Fibroblast of the aortic adventitia (primary cell): ENCODE results near the gene ATXN7L1. TPM values are rescaled to one million over a fixed set of nuclear protein-coding genes. Genes with fewer than 3 reads are reported as not detected.

Source experiments
- DNase-seq: peaks from one replicate; pipeline ENCODE4 v3.0.0-alpha.2; 2010; ENCODE audit warnings: low read depth
- H3K4me3 ChIP-seq: 2 replicates; pipeline ENCODE4 v1.5.1; 2011; ENCODE audit warnings: low read depth, mild to moderate bottlenecking, control low read depth, low read length, moderate library complexity
- total RNA-seq: library from RNA; depleted of rRNA; stranded (reverse); fragments of >200 nt; gene quantifications from 2 replicates; pipeline ENCODE4 v1.2.3, GENCODE V29; 2012; ENCODE audit warnings: low replicate concordance
- TF ChIP-seq, protein P1 (sequence below): IDR thresholded peaks from 2 replicates; pipeline ENCODE4 v1.5.1; 2011; ENCODE audit warnings: mild to moderate bottlenecking, low read length, control low read depth, inconsistent platforms; ENCODE audit not compliant: insufficient read depth

ATXN7L1 gene
- total RNA-seq, 1 donor, result 13.8 TPM

DNA sequence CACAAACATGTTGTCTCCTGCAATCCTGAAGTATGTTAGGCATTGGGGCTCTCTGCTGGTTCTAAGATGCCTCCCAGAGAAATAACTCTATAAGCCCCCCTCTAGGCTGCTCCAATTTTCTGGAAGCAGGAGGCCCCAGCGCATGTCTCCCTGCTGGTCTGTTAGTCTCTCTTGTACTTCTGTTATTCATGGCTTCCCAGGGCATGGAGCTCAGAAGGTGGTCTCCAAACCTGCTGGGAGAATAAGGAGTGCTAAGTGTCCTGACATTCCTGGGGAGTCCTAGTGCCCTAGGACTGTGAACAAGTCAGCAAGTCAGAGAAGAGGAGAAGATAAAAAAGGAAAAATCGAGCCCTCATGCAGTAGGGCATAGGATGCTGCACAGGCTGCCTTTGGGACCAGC is 224.6 kb downstream of the ATXN7L1 start:
- no peak for DNase-seq
- H3K4me3 ChIP-seq, result no peak overlapping the region
- TF ChIP-seq, protein P1, sequence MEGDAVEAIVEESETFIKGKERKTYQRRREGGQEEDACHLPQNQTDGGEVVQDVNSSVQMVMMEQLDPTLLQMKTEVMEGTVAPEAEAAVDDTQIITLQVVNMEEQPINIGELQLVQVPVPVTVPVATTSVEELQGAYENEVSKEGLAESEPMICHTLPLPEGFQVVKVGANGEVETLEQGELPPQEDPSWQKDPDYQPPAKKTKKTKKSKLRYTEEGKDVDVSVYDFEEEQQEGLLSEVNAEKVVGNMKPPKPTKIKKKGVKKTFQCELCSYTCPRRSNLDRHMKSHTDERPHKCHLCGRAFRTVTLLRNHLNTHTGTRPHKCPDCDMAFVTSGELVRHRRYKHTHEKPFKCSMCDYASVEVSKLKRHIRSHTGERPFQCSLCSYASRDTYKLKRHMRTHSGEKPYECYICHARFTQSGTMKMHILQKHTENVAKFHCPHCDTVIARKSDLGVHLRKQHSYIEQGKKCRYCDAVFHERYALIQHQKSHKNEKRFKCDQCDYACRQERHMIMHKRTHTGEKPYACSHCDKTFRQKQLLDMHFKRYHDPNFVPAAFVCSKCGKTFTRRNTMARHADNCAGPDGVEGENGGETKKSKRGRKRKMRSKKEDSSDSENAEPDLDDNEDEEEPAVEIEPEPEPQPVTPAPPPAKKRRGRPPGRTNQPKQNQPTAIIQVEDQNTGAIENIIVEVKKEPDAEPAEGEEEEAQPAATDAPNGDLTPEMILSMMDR, result no peak

DNA sequence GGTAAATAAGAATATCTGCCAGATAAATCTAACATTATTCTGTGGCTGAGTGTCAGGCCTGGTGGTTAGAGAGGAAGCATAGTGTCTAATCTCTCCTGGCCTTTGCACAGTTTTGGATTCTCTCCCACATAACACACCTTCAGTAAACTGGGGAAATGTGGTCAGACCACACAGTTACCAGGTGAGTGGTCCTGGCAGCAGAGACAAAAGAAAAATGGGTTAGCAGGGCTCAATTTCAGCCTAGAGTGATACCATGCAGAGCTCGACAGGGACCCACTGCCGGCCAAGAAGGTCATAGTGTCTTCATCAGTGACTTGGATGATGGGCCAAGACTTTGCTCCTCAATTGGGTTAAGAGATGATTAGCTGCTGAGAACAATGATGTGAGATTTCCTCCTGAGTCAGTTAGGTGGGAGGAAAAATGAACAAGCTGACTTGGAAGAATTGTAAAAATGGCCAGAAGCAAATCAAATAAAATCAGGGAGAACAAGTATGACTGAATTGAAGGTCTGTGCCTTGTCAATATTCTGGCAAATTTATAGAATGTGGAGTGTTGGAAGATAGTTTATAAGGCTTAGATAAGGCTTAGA is 225.9 kb downstream of the ATXN7L1 start:
- H3K4me3 ChIP-seq, result no peak overlapping the region
- no peak for DNase-seq
- TF ChIP-seq, protein P1, result no peak

DNA sequence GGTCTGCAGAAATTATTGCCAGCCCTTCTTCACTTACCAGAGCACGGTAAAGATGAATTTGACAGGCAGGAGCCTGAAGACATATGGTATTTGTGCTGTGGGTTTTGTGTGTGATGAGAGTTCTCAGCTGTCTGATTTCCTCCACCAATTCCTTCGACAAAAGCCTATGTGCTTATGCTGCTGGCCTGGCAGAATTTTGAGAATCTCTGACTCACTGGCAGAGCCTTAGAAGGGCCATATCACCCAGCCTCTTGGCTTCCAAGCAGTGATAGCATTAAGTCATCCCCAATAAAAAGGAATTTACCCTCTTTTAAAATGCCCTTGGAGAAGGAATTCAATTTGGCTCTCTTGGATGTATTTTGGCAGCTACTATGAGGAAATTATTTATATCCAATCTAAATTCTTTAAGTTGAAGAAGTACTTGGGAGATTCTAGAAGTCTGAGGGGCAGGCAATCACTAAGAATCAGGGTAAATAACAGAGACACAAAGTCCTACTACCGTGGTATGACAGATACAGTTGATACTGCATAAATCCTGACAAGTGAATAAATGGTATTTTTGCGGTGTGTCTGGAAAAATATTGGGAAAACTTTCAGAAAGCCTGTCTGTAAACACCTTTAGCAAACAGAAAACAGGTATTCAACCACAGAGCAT is 226.5 kb downstream of the ATXN7L1 start:
- no peak overlapping the region for H3K4me3 ChIP-seq
- DNase-seq, result peak; percentile 80
- TF ChIP-seq, protein P1, result no peak

DNA sequence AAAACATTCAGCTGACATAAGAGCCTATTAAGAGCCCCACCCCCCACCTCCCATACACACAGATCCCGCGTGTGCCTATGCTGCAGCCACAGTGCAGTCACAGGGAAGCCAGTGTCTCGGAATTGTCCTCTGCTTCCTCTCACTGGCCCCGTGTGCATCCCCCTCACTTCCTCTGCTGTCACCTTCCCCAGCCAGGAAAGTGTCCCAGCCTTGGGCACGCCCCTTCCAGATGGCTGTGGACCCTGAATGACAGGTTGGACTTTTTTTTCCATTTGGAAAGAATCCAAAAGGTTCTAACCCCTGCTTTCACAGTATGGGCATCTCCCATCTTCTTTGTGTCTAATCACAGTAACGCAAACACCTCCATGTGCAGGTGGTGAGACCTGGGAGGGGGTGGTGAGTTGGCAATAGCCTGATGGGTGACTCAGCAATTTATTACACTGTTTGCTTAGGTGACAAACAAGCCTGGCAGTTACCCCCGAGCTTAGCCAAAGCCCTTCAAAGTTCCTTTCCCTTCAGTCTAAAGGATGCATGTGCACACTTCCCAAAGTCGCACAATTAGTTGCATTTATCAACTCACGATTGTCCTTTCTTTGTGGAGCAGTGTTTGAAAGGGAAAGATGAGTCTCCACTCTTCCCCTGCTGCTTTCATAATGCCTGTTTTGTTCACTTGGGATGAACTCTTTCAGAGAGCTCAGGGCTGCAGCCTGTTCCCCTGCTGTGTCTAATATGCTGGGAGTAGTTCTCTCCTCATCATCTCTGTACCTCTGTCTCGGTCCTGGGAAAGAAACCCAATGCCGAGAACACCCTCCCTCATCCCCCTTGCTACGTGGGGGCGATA is 227.6 kb downstream of the ATXN7L1 start:
- no peak overlapping the region for H3K4me3 ChIP-seq
- TF ChIP-seq, protein P1, result no peak
- no peak for DNase-seq

DNA sequence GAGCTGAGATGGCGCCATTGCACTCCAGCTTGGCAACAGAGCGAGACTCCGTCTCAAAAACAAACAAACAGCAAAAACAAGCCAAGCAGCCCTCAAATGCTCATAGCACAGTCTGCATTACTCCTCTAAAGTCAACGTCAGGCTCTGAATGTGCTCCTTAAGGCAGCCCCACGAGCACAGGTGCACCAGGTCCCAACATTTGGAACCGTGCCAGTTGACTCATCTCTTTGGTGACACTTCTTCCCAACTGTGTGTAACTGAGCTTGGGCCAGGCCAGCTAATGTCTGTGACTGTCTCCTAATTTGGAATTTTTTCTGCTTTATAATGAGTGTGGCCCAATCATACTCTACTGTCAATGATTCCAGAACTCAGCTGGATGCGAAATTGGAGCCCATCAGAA is 228.8 kb downstream of the ATXN7L1 start:
- TF ChIP-seq, protein P1, result no peak
- no peak overlapping the region for H3K4me3 ChIP-seq
- no peak for DNase-seq

DNA sequence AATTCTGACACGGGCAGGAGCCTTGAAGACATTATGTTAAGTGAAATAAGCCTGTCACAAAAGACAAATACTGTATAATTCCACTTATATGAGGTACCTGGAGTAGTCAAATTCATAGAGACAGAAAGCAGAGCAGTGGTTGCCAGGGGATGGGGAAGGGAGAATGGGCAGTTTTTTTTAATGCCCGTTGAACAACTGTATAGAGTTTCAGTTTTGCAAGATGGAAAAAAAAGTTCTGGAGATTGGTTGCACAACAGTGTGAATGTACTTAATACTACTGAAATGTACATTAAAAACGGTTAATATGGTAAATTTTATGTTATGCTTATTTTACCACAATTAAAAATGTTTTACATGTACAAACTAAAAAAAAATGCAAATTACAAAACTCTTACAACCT is 231.5 kb downstream of the ATXN7L1 start:
- TF ChIP-seq, protein P1, result no peak
- DNase-seq, result no peak
- H3K4me3 ChIP-seq, result no peak overlapping the region
